Upper lobe of left lung (tissue), 4 donors: ENCODE results near the gene PSD2.

Source experiments
- POLR2AphosphoS5 ChIP-seq, 2 donors: sonication (generic); formaldehyde crosslinking; IDR thresholded peaks; one replicate each; pipeline ENCODE4 v1.5.1; 2017; ENCODE audit warnings: antibody characterized with exemption in 2 of 2
- TF ChIP-seq, protein P1 (sequence below), 6 experiments: fragments of 450-650 bp in 4 of 6; fragments of 200-600 bp in 2 of 6; sonication (generic) in 2 of 6; IDR thresholded peaks; one replicate each; pipeline ENCODE4 v1.5.1; 2016 to 2019; ENCODE audit warnings: antibody characterized with exemption in 6 of 6

DNA sequence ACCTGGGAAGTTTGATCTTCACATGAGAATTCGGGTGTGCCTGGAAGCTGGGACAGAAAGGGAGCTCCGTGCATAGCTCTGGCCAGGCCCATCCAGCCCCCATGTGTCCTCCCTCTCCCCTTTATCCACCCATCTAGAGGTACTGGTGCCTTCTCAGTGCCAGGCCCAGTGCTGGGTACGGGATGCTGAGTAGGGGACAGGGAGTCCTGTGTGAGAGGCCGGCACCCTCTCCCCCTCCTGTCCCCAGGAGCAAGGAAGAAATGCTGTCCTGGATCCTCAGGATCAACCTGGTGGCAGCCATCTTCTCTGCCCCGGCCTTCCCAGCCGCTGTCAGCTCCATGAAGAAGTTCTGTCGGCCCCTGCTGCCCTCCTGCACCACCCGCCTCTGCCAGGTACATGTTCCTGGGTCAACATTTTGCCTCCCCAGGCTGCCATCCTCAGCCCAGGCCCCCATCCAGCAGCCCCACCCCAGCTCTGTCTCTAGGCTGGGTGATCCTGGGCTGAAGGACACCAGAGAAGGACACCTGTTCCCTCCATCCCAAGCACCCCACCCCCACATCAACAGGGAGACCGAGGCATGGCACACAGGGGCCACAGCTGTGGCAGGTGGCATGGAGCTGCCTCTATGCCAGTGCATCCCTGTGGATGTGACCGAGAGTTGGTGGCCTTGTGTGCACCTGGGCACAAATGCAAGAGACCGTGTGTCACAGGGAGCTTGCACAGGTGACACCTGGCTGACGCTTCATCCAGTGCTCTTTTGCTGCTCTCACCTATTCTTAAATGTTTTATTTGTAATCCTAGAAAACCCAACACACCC lies 43.0 kb downstream of the PSD2 start:
- no peak for TF ChIP-seq POLR2AphosphoS5 (IDR thresholded peaks at IDR 0.05)
- TF ChIP-seq, protein P1, sequence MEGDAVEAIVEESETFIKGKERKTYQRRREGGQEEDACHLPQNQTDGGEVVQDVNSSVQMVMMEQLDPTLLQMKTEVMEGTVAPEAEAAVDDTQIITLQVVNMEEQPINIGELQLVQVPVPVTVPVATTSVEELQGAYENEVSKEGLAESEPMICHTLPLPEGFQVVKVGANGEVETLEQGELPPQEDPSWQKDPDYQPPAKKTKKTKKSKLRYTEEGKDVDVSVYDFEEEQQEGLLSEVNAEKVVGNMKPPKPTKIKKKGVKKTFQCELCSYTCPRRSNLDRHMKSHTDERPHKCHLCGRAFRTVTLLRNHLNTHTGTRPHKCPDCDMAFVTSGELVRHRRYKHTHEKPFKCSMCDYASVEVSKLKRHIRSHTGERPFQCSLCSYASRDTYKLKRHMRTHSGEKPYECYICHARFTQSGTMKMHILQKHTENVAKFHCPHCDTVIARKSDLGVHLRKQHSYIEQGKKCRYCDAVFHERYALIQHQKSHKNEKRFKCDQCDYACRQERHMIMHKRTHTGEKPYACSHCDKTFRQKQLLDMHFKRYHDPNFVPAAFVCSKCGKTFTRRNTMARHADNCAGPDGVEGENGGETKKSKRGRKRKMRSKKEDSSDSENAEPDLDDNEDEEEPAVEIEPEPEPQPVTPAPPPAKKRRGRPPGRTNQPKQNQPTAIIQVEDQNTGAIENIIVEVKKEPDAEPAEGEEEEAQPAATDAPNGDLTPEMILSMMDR (IDR thresholded peaks at IDR 0.05): no peak
